ENCODE results near the gene UBE2B.

Gene UBE2B

DNA sequence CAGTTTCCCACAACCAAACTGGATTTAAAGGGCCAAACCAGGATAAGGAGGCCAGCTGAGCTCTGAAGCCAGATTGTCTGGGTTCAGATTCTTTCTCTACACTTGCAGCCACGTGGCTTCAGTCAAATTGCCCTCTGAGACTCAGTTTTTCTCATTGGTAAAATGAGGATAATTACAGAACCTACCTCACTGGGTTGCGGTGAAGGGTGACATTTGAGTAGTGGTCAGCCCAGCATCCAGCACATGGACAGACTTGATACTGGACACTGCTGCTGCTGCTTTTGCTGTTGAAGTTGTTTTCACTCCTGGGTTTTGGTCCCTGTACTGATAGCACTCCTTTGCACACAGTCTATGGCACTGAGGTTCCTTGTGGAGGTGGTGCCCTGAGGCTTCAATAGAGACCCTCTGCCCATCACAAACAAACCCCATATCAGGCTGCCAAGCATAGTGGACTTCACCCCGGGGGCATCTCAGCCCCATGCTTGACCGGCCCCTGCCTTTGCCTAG lies 66.0 kb downstream of the UBE2B start:
- H3K9me3 ChIP-seq (ENCODE audit: insufficient read depth, low read length): no peaks in the 10 kb centered on the region
- H3K4me2 ChIP-seq (ENCODE audit: low read depth, low read length, poor library complexity, severe bottlenecking): no peak overlapping the region
- H3K79me2 ChIP-seq (ENCODE audit: insufficient read depth, low read length): no peaks in the 10 kb centered on the region
- no peaks in the 10 kb centered on the region for H3F3A ChIP-seq (ENCODE audit: insufficient read depth)
- no peak overlapping the region for H2AFZ ChIP-seq (ENCODE audit: low read depth, low read length, severe bottlenecking)
- TF ChIP-seq, protein P1, sequence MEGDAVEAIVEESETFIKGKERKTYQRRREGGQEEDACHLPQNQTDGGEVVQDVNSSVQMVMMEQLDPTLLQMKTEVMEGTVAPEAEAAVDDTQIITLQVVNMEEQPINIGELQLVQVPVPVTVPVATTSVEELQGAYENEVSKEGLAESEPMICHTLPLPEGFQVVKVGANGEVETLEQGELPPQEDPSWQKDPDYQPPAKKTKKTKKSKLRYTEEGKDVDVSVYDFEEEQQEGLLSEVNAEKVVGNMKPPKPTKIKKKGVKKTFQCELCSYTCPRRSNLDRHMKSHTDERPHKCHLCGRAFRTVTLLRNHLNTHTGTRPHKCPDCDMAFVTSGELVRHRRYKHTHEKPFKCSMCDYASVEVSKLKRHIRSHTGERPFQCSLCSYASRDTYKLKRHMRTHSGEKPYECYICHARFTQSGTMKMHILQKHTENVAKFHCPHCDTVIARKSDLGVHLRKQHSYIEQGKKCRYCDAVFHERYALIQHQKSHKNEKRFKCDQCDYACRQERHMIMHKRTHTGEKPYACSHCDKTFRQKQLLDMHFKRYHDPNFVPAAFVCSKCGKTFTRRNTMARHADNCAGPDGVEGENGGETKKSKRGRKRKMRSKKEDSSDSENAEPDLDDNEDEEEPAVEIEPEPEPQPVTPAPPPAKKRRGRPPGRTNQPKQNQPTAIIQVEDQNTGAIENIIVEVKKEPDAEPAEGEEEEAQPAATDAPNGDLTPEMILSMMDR (IDR thresholded peaks at IDR 0.05; ENCODE audit: insufficient read depth, low read length, poor library complexity, severe bottlenecking): no peak
- TF ChIP-seq EZH2phosphoT487 (conservative IDR thresholded peaks at IDR 0.05; ENCODE audit: low read length): no peak
- no peaks in the 10 kb centered on the region for H4K20me1 ChIP-seq (ENCODE audit: low read depth, low read length)
- no peak overlapping the region for H3K9ac ChIP-seq (ENCODE audit: low read length)
- no peak overlapping the region for H3K4me3 ChIP-seq (ENCODE audit: insufficient read depth, low read length, poor library complexity, severe bottlenecking)
- H3K36me3 ChIP-seq (ENCODE audit: low read length): no peaks in the 10 kb centered on the region
- no peaks in the 10 kb centered on the region for H3K27me3 ChIP-seq (ENCODE audit: low read length)
- H3K27ac ChIP-seq (ENCODE audit: low read depth, low read length): no peak overlapping the region
- H3K9me2 ChIP-seq (replicated peaks; ENCODE audit: insufficient read depth, low read length): no peaks in the 10 kb centered on the region

DNA sequence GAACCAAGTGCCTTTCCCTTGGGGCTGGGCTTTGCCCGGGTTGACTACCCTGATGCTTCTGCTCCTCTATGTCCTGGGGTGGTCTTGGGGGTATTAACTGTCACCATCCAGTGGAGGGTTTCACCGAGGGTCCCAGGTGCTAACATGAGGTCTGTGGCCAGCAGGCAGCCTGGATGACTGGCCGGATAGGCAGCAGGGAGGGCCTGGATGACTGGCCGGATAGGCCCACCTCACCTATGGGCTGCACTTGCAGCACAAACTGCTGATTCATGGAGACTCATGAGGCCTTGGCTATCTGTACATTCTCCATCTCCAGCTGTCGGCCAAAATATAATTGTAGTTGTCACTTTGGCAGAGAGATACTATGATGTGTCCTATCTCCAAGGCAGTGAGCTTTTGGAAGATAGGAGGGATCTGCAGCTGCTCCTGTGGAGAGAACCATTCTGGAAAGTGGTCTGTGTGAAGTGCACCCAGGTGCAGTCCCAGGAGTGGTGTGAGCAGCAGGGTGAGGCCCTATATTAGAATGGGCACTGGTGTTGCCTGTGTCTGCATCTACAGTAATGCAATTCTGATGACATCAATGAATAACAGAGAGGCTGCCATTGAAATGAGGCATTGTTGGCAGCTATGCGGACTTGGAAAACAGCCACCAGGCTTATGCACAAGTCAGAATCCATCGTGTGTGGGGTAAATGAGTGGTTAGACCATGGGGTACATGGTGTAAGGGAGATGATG lies 66.6 kb downstream of the UBE2B start:
- no peak overlapping the region for H3K9ac ChIP-seq (ENCODE audit: low read length)
- no peak overlapping the region for H3K27ac ChIP-seq (ENCODE audit: low read depth, low read length)
- TF ChIP-seq, protein P1 (IDR thresholded peaks at IDR 0.05; ENCODE audit: insufficient read depth, low read length, poor library complexity, severe bottlenecking): no peak
- no peak for TF ChIP-seq EZH2phosphoT487 (conservative IDR thresholded peaks at IDR 0.05; ENCODE audit: low read length)

DNA sequence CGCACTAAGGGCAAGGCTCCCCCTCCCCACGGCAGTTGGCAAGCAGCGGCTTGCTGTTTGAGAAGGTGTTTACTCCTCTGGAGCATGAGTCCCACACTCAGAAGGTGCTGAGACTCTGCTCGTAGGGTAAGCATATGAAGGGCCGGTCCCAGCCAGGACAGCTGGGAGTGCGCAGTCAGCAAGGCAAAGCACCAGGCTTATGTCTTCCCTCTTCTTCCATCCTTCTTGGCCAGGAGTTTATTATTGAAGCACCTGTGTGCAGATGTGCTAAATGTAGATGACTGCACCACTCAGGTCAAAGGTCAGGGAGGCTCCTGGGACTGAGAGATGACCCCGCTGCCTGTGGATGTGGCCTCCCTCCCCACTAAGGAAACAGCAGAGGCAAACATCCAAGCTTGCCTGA lies 67.4 kb downstream of the UBE2B start:
- Histone ChIP-seq H3K9me2 (replicated peaks; ENCODE audit: insufficient read depth, low read length) (no peaks in the 10 kb centered on the region), H2AFZ (ENCODE audit: low read depth, low read length, severe bottlenecking) (no peak overlapping the region), H3K9me3 (ENCODE audit: insufficient read depth, low read length) (no peaks in the 10 kb centered on the region), H3K27ac (ENCODE audit: low read depth, low read length) (no peak overlapping the region), H4K20me1 (ENCODE audit: low read depth, low read length) (no peaks in the 10 kb centered on the region), H3K36me3 (ENCODE audit: low read length) (no peaks in the 10 kb centered on the region), H3K79me2 (ENCODE audit: insufficient read depth, low read length) (no peaks in the 10 kb centered on the region), H3F3A (ENCODE audit: insufficient read depth) (no peaks in the 10 kb centered on the region), H3K4me3 (ENCODE audit: insufficient read depth, low read length, poor library complexity, severe bottlenecking) (no peak overlapping the region), H3K4me2 (ENCODE audit: low read depth, low read length, poor library complexity, severe bottlenecking) (no peak overlapping the region), H3K9ac (ENCODE audit: low read length) (no peak overlapping the region), H3K27me3 (ENCODE audit: low read length) (no peaks in the 10 kb centered on the region)
- TF ChIP-seq EZH2phosphoT487 (conservative IDR thresholded peaks at IDR 0.05; ENCODE audit: low read length): no peak
- TF ChIP-seq, protein P1 (IDR thresholded peaks at IDR 0.05; ENCODE audit: insufficient read depth, low read length, poor library complexity, severe bottlenecking): no peak

More for the DNA sequence above, 66.6 kb downstream of the UBE2B start:
- H3K27me3 ChIP-seq (ENCODE audit: low read length): no peaks in the 10 kb centered on the region
- H3K4me3 ChIP-seq (ENCODE audit: insufficient read depth, low read length, poor library complexity, severe bottlenecking): no peak overlapping the region
- no peaks in the 10 kb centered on the region for H3K9me3 ChIP-seq (ENCODE audit: insufficient read depth, low read length)
- no peaks in the 10 kb centered on the region for H3K9me2 ChIP-seq (replicated peaks; ENCODE audit: insufficient read depth, low read length)
- no peak overlapping the region for H2AFZ ChIP-seq (ENCODE audit: low read depth, low read length, severe bottlenecking)
- no peaks in the 10 kb centered on the region for H3K79me2 ChIP-seq (ENCODE audit: insufficient read depth, low read length)
- H3K36me3 ChIP-seq (ENCODE audit: low read length): no peaks in the 10 kb centered on the region
- no peak overlapping the region for H3K4me2 ChIP-seq (ENCODE audit: low read depth, low read length, poor library complexity, severe bottlenecking)
- H3F3A ChIP-seq (ENCODE audit: insufficient read depth): no peaks in the 10 kb centered on the region
- H4K20me1 ChIP-seq (ENCODE audit: low read depth, low read length): no peaks in the 10 kb centered on the region
